HEK293 (cell line): Measurements from ENCODE around the gene ANKRD53.

Experiments used
- CTCF ChIA-PET: fragments of 350-600 bp; formaldehyde crosslinking; extraction: SDS; loops from one replicate; lab custom pipeline; 2021; ENCODE audit warnings: antibody characterized with exemption; lab: Yijun Ruan, JAX
- POLR2A ChIA-PET: fragments of 300-600 bp; formaldehyde crosslinking; extraction: SDS; loops from one replicate; lab custom pipeline; 2020; ENCODE audit warnings: antibody characterized with exemption, inconsistent platforms; lab: Yijun Ruan, JAX
- H3K27ac ChIP-seq: fragments of 200-500 bp; sonication (Bioruptor generic); 2 replicates; pipeline ENCODE4 v1.5.1; 2014; ENCODE audit warnings: low read depth, low read length, control low read depth, inconsistent platforms; ENCODE audit errors: extremely low read depth
- H3K36me3 ChIP-seq, 2 experiments: fragments of 200-500 bp in 1 of 2; sonication (Bioruptor generic) in 1 of 2; 1 replicate in 1 of 2; 2 replicates in 1 of 2; pipeline ENCODE4 v1.5.1; 2014 to 2017; ENCODE audit warnings: inconsistent platforms in 2 of 2, low read length in 2 of 2; ENCODE audit not compliant: control insufficient read depth in 2 of 2, insufficient read depth in 1 of 2
- H3K4me1 ChIP-seq: fragments of 200-500 bp; sonication (Bioruptor generic); 2 replicates; pipeline ENCODE4 v1.5.1; 2014; ENCODE audit warnings: mild to moderate bottlenecking, low read length, inconsistent platforms; ENCODE audit not compliant: control insufficient read depth, insufficient read depth
- H3K4me3 ChIP-seq: 2 replicates; pipeline ENCODE4 v1.5.1; 2011; ENCODE audit warnings: low read depth, mild to moderate bottlenecking, control low read depth, low read length, moderate library complexity
- H3K9me3 ChIP-seq: fragments of 200-500 bp; sonication (Bioruptor generic); 2 replicates; pipeline ENCODE4 v1.5.1; 2014; ENCODE audit warnings: low read depth, low read length, inconsistent platforms; ENCODE audit not compliant: control insufficient read depth, insufficient read depth
- CTCF ChIP-seq: fragments of 450-650 bp; formaldehyde crosslinking; IDR thresholded peaks from 2 replicates; pipeline ENCODE4 v1.5.1; 2016; ENCODE audit warnings: missing biosample characterization, missing genetic modification characterization
- GLIS2 ChIP-seq: fragments of 450-650 bp; formaldehyde crosslinking; IDR thresholded peaks from 2 replicates; pipeline ENCODE4 v1.5.1; 2016; ENCODE audit warnings: missing biosample characterization, missing genetic modification characterization
- KLF8 ChIP-seq: fragments of 450-650 bp; formaldehyde crosslinking; IDR thresholded peaks from 2 replicates; pipeline ENCODE4 v1.5.1; 2016; ENCODE audit warnings: missing biosample characterization, missing genetic modification characterization
- PRDM10 ChIP-seq: fragments of 450-650 bp; formaldehyde crosslinking; IDR thresholded peaks from 2 replicates; pipeline ENCODE4 v1.5.1; 2016; ENCODE audit warnings: missing biosample characterization, missing genetic modification characterization
- SP3 ChIP-seq: fragments of 450-650 bp; formaldehyde crosslinking; IDR thresholded peaks from 2 replicates; pipeline ENCODE4 v1.5.1; 2016; ENCODE audit warnings: missing biosample characterization, missing genetic modification characterization
- SP7 ChIP-seq: fragments of 450-650 bp; formaldehyde crosslinking; IDR thresholded peaks from 2 replicates; pipeline ENCODE4 v1.5.1; 2016; ENCODE audit warnings: missing biosample characterization, missing genetic modification characterization
- TCF7L2 ChIP-seq: IDR thresholded peaks from 2 replicates; pipeline ENCODE4 v1.6.1; 2011; ENCODE audit warnings: low read depth, mild to moderate bottlenecking, inconsistent platforms, low read length, moderate library complexity, borderline replicate concordance
- YY1 ChIP-seq: fragments of 450-650 bp; formaldehyde crosslinking; IDR thresholded peaks from 2 replicates; pipeline ENCODE4 v1.5.1; 2018; ENCODE audit warnings: missing biosample characterization, missing genetic modification characterization
- YY2 ChIP-seq: fragments of 450-650 bp; formaldehyde crosslinking; IDR thresholded peaks from 2 replicates; pipeline ENCODE4 v1.5.1; 2016; ENCODE audit warnings: missing biosample characterization, missing genetic modification characterization
- ZBTB11 ChIP-seq: fragments of 450-650 bp; formaldehyde crosslinking; conservative IDR thresholded peaks from 2 replicates; pipeline ENCODE4 v1.5.1; 2016; ENCODE audit warnings: low read depth, missing biosample characterization, missing genetic modification characterization
- ZBTB20 ChIP-seq: fragments of 450-650 bp; formaldehyde crosslinking; IDR thresholded peaks from 2 replicates; pipeline ENCODE4 v1.5.1; 2016; ENCODE audit warnings: missing biosample characterization, missing genetic modification characterization
- ZFP37 ChIP-seq: fragments of 450-650 bp; formaldehyde crosslinking; IDR thresholded peaks from 2 replicates; pipeline ENCODE4 v1.5.1; 2016; ENCODE audit warnings: missing biosample characterization, missing genetic modification characterization
- ZNF138 ChIP-seq: fragments of 450-650 bp; formaldehyde crosslinking; IDR thresholded peaks from 2 replicates; pipeline ENCODE4 v1.5.1; 2016; ENCODE audit warnings: missing biosample characterization, missing genetic modification characterization, borderline replicate concordance
- ZNF146 ChIP-seq: fragments of 450-650 bp; formaldehyde crosslinking; IDR thresholded peaks from 2 replicates; pipeline ENCODE4 v1.5.1; 2016; ENCODE audit warnings: missing biosample characterization, missing genetic modification characterization
- ZNF174 ChIP-seq: fragments of 450-650 bp; formaldehyde crosslinking; IDR thresholded peaks from 2 replicates; pipeline ENCODE4 v1.5.0; 2017; ENCODE audit warnings: missing biosample characterization, mild to moderate bottlenecking, missing genetic modification characterization
- ZNF18 ChIP-seq: fragments of 450-650 bp; formaldehyde crosslinking; IDR thresholded peaks from 2 replicates; pipeline ENCODE4 v1.5.1; 2016; ENCODE audit warnings: missing biosample characterization, missing genetic modification characterization
- ZNF280C ChIP-seq: fragments of 450-650 bp; formaldehyde crosslinking; IDR thresholded peaks from 2 replicates; pipeline ENCODE4 v1.5.1; 2016; ENCODE audit warnings: missing biosample characterization, missing genetic modification characterization
- ZNF335 ChIP-seq: fragments of 450-650 bp; formaldehyde crosslinking; conservative IDR thresholded peaks from 2 replicates; pipeline ENCODE4 v1.5.1; 2016; ENCODE audit warnings: missing biosample characterization, missing genetic modification characterization
- ZNF561 ChIP-seq: fragments of 450-650 bp; IDR thresholded peaks from 2 replicates; pipeline ENCODE4 v1.5.1; 2018; ENCODE audit warnings: missing biosample characterization, missing genetic modification characterization, borderline replicate concordance
- ZNF707 ChIP-seq: fragments of 450-650 bp; formaldehyde crosslinking; IDR thresholded peaks from 2 replicates; pipeline ENCODE4 v1.5.1; 2016; ENCODE audit warnings: missing biosample characterization, missing genetic modification characterization
- ZNF768 ChIP-seq: fragments of 450-650 bp; formaldehyde crosslinking; IDR thresholded peaks from 2 replicates; pipeline ENCODE4 v1.5.1; 2018; ENCODE audit warnings: missing biosample characterization, mild to moderate bottlenecking, missing genetic modification characterization
- ZSCAN23 ChIP-seq: fragments of 450-650 bp; formaldehyde crosslinking; IDR thresholded peaks from 2 replicates; pipeline ENCODE4 v1.5.1; 2016; ENCODE audit warnings: missing biosample characterization, missing genetic modification characterization

The ANKRD53 gene

GRCh38 chr2:70947556-70948184 is 30.8 kb upstream of the ANKRD53 start (continued):
- no peak for TF ChIP-seq ZNF280C (tag by site-specific recombination)
- TF ChIP-seq CTCF (tag by site-specific recombination) = no peak
- TF ChIP-seq ZBTB20 (tag by site-specific recombination) = 0 out of 2 replicates have a peak, but pooled peaks have one; percentile 9
- no peak for TF ChIP-seq ZNF138 (tag by site-specific recombination)
- TF ChIP-seq ZNF146 (tag by site-specific recombination) = no peak
- no peak for TF ChIP-seq ZSCAN23 (tag by site-specific recombination)
- no peak for TF ChIP-seq ZNF561 (tag by site-specific recombination)
- TF ChIP-seq ZNF18 (tag by site-specific recombination) = no peak
- TF ChIP-seq, all 188 proteins: peak for 4

- no peak overlapping the region for H3K27ac ChIP-seq
- ChIA-PET POLR2A (interaction anchor here (1.0 kb wide), 1 partner anchor 180 kb away, joined by 4 read pairs; the partner anchor contains the start of gene ADD2), CTCF (interaction anchor here (0.5 to 3.9 kb wide), 37 partner anchors 12 to 1037 kb away, joined by 3 to 180 read pairs (median 5); partner anchors contain the start of genes ANKRD53, ATP6V1B1 and FIGLA)
- peaks cover 2% of the 10 kb centered on the region; the same call in 1 of the 2 replicates for H3K4me1 ChIP-seq
- peak overlapping the region; percentile 26 for H3K4me3 ChIP-seq
- H3K36me3 ChIP-seq = no peaks in the 10 kb centered on the region
- no peaks in the 10 kb centered on the region for H3K9me3 ChIP-seq
- TF ChIP-seq TCF7L2 (no peak), SP7 (tag by site-specific recombination) (0 out of 2 replicates have a peak, but pooled peaks have one; percentile 13), PRDM10 (tag by site-specific recombination) (peak; percentile 23; the same call in 1 of the 2 replicates), ZBTB11 (tag by site-specific recombination) (0 out of 2 replicates have a peak, but pooled peaks have one; percentile 25), GLIS2 (0 out of 2 replicates have a peak, but pooled peaks have one; percentile 15), ZNF768 (tag by site-specific recombination) (no peak), ZNF174 (tag by site-specific recombination) (no peak), YY2 (tag by site-specific recombination) (no peak), KLF8 (tag by site-specific recombination) (no peak), SP3 (tag by site-specific recombination) (peak; percentile 63), ZNF707 (no peak), ZNF335 (tag by site-specific recombination) (peak; percentile 70), YY1 (tag by site-specific recombination) (no peak), ZFP37 (tag by site-specific recombination) (no peak)
Measured at GRCh38 chr2:70948337-70949003, 30.0 kb upstream of the ANKRD53 start.
